COLO829 (cell line): ENCODE data around the gene ABCA12.

Experiments used
- DNase-seq: peaks from one replicate; pipeline ENCODE4 v3.0.0; 2012; ENCODE audit warnings: low spot score

The ABCA12 gene

GRCh38 chr2:215119847-215120246 lies 18.6 kb downstream of the ABCA12 start:
- DNase-seq = no peak

GRCh38 chr2:215110918-215111317 lies 27.5 kb downstream of the ABCA12 start:
- no peak for DNase-seq

- DNase-seq = no peak
Observed at GRCh38 chr2:215107216-215108056, 31.0 kb downstream of the ABCA12 start.

GRCh38 chr2:215105607-215106354 lies 32.6 kb downstream of the ABCA12 start:
- DNase-seq = no peak

- DNase-seq = no peak
Observed at GRCh38 chr2:215104226-215104625, 34.2 kb downstream of the ABCA12 start.

- no peak for DNase-seq
Observed at GRCh38 chr2:215098875-215099274, 39.6 kb downstream of the ABCA12 start.

GRCh38 chr2:215084080-215084479 lies 54.3 kb downstream of the ABCA12 start:
- no peak for DNase-seq

- no peak for DNase-seq
Observed at GRCh38 chr2:215083146-215083545, 55.3 kb downstream of the ABCA12 start.

- no peak for DNase-seq
Observed at GRCh38 chr2:215082446-215082845, 56.0 kb downstream of the ABCA12 start.

- DNase-seq = no peak
Observed at GRCh38 chr2:215080545-215080944, 57.9 kb downstream of the ABCA12 start.

GRCh38 chr2:215071676-215072075 lies 66.8 kb downstream of the ABCA12 start:
- DNase-seq = no peak

GRCh38 chr2:215068399-215068798 lies 70.0 kb downstream of the ABCA12 start:
- DNase-seq = no peak

GRCh38 chr2:215066124-215066523 lies 72.3 kb downstream of the ABCA12 start:
- DNase-seq = no peak

GRCh38 chr2:215063526-215063925 lies 74.9 kb downstream of the ABCA12 start:
- no peak for DNase-seq

GRCh38 chr2:215060861-215061536 lies 77.4 kb downstream of the ABCA12 start:
- DNase-seq = no peak

- no peak for DNase-seq
Observed at GRCh38 chr2:215059724-215060123, 78.7 kb downstream of the ABCA12 start.

- no peak for DNase-seq
Observed at GRCh38 chr2:215055891-215056290, 82.5 kb downstream of the ABCA12 start.

GRCh38 chr2:215052810-215053209 lies 85.6 kb downstream of the ABCA12 start:
- no peak for DNase-seq

- no peak for DNase-seq
Observed at GRCh38 chr2:215052404-215052803, 86.0 kb downstream of the ABCA12 start.

- no peak for DNase-seq
Observed at GRCh38 chr2:215049341-215049740, 89.1 kb downstream of the ABCA12 start.

- DNase-seq = no peak
Observed at GRCh38 chr2:215038421-215038820, 100.0 kb downstream of the ABCA12 start.

- no peak for DNase-seq
Observed at GRCh38 chr2:215036314-215036713, 102.1 kb downstream of the ABCA12 start.

- DNase-seq = no peak
Observed at GRCh38 chr2:215034154-215034553, 104.3 kb downstream of the ABCA12 start.
